ENCODE results near the gene AIF1.

Gene AIF1

DNA sequence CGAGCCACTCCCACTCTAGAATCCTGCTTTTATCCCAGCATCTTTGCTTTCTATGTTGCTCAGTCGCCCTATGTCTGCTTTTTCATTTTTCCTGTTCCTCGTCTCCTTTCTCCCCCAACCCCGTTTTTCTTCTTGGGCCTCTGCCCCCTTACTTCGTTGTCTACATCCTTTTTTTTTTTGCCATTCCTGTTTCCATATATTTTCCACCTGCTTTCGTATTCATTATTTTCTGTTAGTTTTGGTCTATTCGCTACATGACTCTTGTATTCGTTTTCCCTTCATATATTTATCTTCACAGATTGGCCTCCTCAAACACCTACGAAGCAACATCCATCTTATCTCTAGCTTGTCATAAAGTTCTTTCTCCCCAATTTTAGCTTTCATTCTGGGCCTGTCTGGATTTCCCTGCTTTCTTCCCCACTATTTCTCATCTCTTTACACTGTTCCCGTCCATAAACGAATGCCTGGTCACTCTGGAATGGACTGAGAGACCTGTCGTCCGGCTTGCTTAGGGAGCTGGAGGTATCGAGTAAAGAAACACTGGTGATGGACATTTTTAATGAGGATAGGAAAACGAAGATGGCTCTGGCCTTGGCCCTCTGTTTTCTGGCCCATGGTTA is 6.4 kb downstream of the AIF1 start:
- DNase-seq = no peak

DNA sequence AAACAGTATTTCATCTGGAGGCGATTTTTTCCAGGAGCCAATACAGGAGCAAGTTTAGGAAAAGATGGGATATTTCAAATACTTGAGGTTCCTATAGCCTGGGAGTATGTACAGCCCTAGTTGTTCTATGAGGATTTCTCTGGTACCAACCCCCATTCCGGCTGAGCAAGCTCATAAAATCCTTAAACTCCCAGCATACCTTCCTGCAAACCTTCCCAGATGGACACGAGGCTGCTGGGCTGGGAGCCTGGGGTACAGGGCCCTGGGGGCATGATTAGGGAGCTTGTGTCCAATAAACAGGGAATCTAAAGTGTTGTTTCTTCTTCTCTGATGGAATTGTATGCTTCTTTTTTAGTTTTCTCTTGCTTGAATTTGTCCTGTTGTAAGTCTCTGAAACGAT is 7.0 kb downstream of the AIF1 start:
- no peak for DNase-seq

DNA sequence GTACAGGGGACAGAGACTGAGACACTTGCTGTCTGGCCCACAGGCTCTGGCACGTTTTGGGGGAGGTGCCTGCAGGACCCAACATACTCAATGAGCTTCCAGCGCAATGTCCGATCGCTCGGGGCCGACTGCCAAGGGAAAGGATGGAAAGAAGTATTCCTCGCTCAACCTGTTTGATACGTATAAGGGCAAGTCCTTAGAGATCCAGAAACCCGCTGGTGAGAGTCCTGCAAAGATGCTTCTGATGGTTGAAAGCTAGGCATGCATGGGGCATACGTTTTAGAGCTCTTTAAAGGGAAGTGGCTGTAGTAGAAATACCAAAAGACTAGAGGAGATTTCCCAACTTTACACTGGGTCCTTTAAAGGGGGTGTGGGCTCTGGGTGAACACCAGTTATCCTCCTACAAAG is 7.7 kb downstream of the AIF1 start:
- DNase-seq = no peak

DNA sequence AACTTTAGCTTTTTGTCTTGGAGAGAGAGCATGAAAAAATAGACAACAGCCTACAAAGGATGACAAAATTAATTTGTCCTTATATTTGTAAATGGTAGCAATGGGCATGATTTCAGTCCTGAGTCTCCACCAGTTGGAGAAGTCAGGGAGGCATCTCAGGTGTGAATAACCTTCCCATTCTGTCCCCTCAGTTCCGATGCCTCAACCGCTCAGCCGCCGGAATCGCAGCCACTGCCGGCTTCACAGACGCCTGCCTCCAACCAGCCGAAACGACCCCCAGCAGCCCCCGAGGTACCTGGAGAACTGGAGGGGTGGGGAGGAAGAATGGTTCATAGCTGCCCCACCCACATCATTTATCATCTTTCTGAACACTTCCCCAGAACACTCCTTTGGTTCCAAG is 9.0 kb downstream of the AIF1 start:
- DNase-seq = no peak

DNA sequence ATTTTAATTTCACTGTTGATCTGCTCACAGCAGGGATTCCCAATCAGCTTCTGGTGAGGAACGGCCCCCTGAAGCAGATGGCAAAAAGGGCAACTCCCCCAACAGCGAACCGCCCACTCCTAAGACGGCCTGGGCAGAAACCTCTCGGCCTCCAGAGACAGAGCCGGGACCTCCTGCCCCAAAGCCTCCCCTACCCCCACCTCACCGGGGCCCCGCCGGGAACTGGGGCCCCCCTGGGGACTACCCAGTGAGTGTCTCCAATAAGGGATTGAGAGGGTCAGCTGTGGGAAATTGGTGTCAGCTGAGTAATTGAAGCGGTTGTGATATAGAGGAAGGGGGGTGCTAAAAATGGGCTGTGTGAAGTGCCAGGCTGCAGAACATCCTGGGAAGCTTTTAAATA is 11.9 kb downstream of the AIF1 start:
- DNase-seq = no peak

- no peak for DNase-seq
Observed at GRCh38 chr6:31627690-31628287, 12.8 kb downstream of the AIF1 start.

- DNase-seq = no peak
Observed at GRCh38 chr6:31629014-31629413, 14.0 kb downstream of the AIF1 start.

- DNase-seq = no peak
Observed at GRCh38 chr6:31630177-31630934, 15.3 kb downstream of the AIF1 start.

DNA sequence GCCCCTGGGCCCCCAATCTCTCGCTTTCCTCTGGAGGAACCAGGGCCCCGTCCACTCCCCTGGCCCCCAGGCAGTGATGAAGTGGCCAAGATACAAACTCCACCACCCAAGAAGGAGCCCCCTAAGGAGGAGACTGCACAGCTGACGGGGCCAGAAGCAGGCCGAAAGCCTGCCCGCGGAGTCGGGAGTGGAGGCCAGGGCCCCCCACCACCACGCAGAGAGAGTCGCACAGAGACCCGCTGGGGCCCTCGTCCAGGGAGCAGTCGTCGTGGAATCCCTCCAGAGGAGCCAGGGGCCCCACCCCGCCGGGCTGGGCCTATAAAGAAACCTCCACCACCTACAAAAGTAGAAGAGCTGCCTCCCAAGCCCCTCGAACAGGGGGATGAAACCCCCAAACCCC is 16.2 kb downstream of the AIF1 start:
- no peak for DNase-seq

DNA sequence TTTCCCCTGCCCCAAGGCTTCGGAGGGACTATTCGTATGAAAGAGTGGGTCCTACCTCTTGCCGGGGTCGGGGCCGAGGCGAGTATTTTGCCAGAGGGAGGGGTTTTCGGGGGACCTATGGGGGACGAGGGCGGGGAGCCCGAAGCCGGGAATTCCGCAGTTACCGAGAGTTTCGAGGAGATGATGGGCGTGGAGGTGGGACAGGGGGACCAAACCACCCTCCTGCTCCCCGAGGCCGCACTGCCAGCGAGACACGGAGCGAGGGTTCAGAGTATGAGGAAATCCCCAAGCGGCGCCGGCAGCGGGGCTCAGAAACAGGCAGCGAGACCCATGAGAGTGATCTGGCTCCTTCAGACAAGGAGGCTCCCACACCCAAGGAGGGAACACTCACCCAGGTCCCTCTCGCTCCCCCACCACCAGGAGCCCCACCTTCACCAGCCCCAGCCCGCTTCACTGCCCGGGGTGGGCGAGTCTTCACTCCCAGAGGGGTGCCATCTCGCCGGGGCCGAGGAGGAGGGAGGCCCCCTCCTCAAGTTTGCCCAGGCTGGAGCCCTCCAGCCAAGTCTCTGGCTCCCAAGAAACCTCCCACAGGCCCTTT is 16.7 kb downstream of the AIF1 start:
- no peak for DNase-seq

DNA sequence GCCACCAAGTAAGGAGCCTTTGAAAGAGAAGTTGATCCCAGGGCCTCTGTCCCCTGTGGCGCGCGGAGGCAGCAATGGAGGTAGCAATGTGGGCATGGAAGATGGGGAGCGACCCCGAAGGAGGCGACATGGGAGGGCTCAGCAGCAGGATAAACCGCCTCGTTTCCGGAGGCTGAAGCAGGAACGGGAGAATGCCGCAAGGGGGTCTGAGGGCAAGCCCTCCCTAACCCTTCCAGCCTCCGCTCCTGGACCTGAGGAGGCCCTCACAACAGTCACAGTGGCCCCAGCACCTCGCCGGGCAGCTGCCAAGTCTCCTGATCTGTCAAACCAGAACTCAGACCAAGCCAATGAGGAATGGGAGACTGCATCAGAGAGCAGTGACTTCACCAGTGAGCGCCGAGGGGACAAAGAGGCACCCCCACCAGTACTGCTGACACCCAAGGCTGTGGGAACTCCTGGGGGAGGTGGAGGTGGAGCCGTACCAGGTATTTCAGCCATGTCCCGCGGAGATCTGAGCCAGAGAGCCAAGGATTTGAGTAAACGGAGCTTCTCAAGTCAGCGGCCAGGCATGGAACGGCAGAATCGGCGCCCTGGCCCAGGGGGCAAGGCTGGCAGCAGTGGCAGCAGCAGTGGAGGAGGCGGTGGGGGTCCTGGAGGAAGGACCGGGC is 17.4 kb downstream of the AIF1 start:
- DNase-seq = no peak

GRCh38 chr6:31633447-31633846 is 18.4 kb downstream of the AIF1 start:
- DNase-seq = no peak

GRCh38 chr6:31634131-31634530 is 19.1 kb downstream of the AIF1 start:
- DNase-seq = no peak

DNA sequence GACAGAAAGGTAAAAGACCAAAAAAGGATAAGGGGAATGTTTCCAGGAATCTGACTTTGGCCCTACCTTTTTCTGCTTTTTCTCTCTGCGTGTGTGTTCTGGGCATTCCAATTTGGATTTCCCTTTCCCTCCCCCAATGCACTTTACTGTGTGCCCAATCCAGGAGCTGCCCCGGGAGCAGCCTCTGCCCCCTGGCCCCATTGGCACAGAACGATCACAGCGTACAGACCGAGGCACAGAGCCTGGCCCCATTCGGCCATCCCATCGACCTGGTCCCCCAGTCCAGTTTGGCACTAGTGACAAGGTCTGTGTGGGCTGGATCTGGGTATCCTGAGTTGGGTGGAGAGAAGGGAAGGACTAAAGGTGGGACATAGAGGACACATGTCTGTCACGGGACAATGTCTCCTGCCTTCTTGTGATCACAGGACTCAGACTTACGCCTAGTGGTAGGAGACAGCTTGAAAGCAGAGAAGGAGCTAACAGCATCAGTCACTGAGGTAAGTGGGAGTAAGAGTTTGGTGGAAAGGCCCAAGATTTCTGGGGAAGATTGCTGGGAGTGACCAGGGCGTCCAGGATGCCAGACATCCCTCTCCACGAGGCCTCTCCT is 20.0 kb downstream of the AIF1 start:
- DNase-seq = no peak

- DNase-seq = no peak
Observed at GRCh38 chr6:31636698-31637596, 21.9 kb downstream of the AIF1 start.

- no peak for DNase-seq
Observed at GRCh38 chr6:31639043-31639442, 24.0 kb downstream of the AIF1 start.

DNA sequence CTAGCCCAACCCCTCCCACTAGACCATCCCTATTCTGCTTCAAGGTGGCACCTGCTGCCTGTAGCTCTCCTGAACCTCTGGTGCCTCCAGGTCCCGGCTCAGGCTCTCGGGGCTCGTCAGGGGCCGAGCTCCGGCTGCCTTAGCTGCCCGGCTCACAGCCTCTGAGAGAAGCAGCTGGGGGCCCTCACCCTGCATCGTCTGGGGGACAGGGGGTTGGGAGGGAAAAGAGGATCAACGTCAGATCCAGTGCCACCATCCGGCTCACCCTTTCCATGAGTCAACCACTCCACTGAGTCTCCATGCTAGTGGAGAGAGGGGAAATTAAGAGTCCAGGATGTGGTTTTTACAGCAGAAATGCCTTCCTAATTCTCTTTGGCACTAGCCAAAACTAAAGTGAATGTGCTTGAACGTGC is 24.4 kb downstream of the AIF1 start:
- DNase-seq = no peak

- DNase-seq = no peak
Observed at GRCh38 chr6:31640612-31641011, 25.6 kb downstream of the AIF1 start.

DNA sequence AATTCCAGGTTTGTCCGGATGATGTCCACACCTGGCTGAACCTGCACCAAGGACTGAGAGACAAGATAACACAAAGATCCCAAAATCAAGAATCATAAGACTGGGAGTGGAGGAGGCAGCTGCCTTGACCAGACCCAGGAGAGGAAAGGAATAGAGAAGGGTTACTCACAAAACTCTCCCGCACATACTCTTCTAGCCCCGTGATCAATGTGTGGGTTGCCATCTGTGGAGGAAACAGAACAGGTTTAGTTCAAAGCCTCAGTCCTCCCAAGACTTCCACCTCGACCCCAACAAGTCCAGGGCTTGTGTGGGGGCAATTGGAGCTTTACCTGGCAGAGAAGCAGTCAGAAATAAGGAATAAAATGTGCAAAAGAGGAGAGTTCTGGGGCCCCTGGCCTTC is 26.3 kb downstream of the AIF1 start:
- DNase-seq = no peak

GRCh38 chr6:31642798-31643570 is 27.9 kb downstream of the AIF1 start:
- no peak for DNase-seq

DNA sequence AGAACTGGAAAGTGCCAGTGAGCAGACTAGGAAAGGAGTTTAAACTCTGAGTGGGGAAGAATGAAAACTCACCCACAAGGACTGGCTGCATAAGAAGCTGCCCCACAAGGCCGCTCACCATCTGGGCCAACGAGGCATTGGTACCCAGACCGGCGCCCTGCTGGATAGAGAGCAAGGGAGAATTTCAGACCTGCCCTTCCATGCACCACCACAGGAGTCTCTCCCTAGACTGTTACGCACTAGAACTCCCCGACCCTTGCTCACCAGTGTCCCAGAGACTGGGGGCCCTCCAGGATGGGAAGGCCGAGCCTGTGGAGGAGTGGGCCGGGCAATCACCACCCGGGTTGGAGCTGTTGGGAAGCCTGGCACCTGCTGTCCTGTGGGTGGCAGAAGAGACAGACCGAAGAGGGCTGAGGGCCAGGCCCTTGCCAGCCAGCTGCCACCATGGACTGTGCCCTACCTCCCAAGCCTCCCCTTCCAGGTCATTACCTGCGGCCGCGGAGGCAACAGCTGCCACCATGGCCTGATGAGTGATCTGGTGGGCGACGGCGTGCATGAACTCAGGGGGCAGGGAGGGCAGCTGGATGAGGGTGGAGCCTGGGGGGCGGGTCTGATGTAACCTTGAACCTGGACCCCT is 28.9 kb downstream of the AIF1 start:
- no peak for DNase-seq
